ENCODE results near the gene PSMA6. TPM values are rescaled to one million over a fixed set of nuclear protein-coding genes. Genes with fewer than 3 reads are reported as not detected.

Gene PSMA6
- total and polyA plus RNA-seq, 10 of the 15 experiments (the other 5 are each of a cell fraction or from before 2014, with no cell fraction given), result 267 to 1,363 (median 402) TPM

DNA sequence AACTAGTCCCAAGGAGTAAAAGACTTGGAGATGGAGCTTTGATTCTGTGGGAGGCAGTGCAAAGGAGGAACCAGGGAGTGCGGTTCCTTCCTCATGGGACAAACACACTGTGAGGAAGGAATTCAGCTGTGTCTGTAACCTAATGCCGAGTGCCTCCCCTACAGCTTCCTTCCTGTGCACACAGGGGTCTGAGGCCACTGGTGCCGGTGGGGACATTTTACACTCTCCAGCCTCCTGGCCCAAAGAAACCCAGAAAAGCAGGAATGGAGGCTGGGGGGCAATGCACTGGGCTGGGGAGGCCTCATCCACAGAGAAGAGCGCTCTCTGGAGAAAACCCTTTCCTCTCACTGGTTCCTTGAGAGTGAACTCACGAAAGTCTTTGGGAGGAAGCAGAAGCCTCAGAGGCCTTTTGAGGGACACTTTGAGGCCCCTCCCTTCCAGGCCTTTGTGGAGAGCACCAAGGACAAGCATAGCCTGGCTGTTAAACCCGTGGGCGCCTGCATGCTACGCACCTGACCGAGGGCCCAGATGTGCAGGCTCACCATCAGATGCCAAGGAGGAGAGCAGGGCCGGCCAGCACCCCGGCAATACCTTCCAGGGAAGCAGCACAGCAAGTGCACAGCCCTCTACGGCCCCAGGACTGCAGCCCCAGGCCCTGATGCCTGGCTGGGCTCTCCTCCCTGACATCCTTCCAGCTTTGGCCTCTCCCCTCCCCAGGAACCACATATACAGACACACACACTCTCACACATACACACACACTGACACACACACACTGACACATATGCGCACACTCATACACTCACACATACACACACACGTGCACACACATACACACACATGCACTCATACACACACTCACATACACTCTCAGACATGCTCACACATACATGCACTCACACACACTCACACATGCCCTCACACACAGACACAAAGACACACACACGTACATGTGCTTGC is 60.4 kb downstream of the PSMA6 start (continued):
- TF ChIP-seq HDGF (IDR thresholded peaks at IDR 0.05), result peak; percentile 75; the same call in 1 of the 2 replicates
- TF ChIP-seq, protein P1, sequence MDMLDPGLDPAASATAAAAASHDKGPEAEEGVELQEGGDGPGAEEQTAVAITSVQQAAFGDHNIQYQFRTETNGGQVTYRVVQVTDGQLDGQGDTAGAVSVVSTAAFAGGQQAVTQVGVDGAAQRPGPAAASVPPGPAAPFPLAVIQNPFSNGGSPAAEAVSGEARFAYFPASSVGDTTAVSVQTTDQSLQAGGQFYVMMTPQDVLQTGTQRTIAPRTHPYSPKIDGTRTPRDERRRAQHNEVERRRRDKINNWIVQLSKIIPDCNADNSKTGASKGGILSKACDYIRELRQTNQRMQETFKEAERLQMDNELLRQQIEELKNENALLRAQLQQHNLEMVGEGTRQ (IDR thresholded peaks at IDR 0.05; ENCODE audit: borderline replicate concordance, low read depth, low read length), result no peak

DNA sequence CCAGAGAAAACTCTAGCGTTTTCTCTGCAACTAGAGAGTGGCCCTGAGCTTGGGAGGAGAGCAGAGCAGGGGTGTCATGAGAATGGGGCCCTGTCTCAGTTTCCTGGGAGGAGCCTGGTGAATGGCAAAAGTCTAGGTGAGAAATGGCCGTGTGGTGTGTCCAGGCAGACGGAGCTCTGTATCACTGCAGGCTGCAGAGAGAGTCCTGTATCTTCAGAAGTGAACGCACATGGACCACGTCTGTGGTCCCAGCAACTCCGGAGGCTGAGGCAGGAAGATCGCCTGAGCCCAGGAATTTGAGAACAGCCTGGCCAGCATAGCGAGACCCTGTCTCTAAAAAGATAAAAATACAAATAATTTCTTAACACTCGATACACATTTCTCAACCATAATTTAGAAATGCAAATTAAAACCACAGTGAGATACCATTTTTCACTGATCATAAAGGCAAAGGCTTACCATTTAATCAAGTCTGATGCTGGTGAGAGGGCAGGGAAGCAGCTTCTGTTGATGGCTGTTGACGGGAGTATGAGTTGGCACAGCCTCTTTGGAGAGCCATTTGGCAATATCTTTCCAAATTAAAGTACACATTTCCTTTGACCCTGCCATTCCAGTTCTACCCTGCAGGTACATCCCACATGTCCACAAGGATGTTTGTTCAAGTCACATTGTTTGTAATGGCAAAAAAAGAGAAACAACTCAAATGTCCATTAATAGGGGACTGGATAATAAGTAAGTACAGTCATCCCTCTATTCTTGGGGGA is 61.4 kb downstream of the PSMA6 start:
- no peak for TF ChIP-seq CREM (IDR thresholded peaks at IDR 0.05; ENCODE audit: low read depth)
- no peak for TF ChIP-seq NFIC (IDR thresholded peaks at IDR 0.05; ENCODE audit: low read depth, low read length)
- no peak for TF ChIP-seq TAF1 (IDR thresholded peaks at IDR 0.05; ENCODE audit: borderline replicate concordance, low read depth, low read length)
- no peak for TF ChIP-seq NR2C2 (IDR thresholded peaks at IDR 0.05; ENCODE audit: borderline replicate concordance, control insufficient read depth, insufficient read length, low read depth)
- no peak for TF ChIP-seq IRF5 (IDR thresholded peaks at IDR 0.05; ENCODE audit: borderline replicate concordance)
- TF ChIP-seq IKZF2 (IDR thresholded peaks at IDR 0.05), result no peak
- TF ChIP-seq, protein P2, sequence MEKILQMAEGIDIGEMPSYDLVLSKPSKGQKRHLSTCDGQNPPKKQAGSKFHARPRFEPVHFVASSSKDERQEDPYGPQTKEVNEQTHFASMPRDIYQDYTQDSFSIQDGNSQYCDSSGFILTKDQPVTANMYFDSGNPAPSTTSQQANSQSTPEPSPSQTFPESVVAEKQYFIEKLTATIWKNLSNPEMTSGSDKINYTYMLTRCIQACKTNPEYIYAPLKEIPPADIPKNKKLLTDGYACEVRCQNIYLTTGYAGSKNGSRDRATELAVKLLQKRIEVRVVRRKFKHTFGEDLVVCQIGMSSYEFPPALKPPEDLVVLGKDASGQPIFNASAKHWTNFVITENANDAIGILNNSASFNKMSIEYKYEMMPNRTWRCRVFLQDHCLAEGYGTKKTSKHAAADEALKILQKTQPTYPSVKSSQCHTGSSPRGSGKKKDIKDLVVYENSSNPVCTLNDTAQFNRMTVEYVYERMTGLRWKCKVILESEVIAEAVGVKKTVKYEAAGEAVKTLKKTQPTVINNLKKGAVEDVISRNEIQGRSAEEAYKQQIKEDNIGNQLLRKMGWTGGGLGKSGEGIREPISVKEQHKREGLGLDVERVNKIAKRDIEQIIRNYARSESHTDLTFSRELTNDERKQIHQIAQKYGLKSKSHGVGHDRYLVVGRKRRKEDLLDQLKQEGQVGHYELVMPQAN (conservative IDR thresholded peaks at IDR 0.05), result no peak
- TF ChIP-seq, protein P3, sequence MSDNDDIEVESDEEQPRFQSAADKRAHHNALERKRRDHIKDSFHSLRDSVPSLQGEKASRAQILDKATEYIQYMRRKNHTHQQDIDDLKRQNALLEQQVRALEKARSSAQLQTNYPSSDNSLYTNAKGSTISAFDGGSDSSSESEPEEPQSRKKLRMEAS (IDR thresholded peaks at IDR 0.05; ENCODE audit: low read depth, low read length), result no peak
- TF ChIP-seq EGR1 (IDR thresholded peaks at IDR 0.05; ENCODE audit: borderline replicate concordance in 1 of 2, low read depth in 2 of 2, low read length in 2 of 2), result no peak
- no TSS peak for BruUV-seq (replicated peaks)
- Histone ChIP-seq H3K4me1 (ENCODE audit: control insufficient read depth, insufficient read depth, low read length) (peaks cover 11% of the 10 kb centered on the region), H3K27ac (ENCODE audit: control insufficient read depth, insufficient read depth) (no peak overlapping the region), H3K9ac (ENCODE audit: control insufficient read depth, insufficient read depth, low read length) (no peak overlapping the region), H2AFZ (ENCODE audit: control insufficient read depth, low read depth, low read length) (no peak overlapping the region), H3K4me2 (ENCODE audit: control insufficient read depth, insufficient read depth) (no peak overlapping the region), H3K27me3 (replicated peaks in 1 of 2; ENCODE audit: control insufficient read depth in 2 of 2, insufficient read depth in 2 of 2, low read length in 1 of 2) (no peaks in the 10 kb centered on the region), H3K36me3 (ENCODE audit: control insufficient read depth in 2 of 2, insufficient read depth in 2 of 2, low read length in 1 of 2) (no peaks in the 10 kb centered on the region), H3K4me3 (no peak overlapping the region), H4K20me1 (ENCODE audit: control insufficient read depth, insufficient read depth) (no peaks in the 10 kb centered on the region), H3K79me2 (ENCODE audit: control insufficient read depth, insufficient read depth, low read length) (no peaks in the 10 kb centered on the region), H3K9me3 (replicated peaks; ENCODE audit: control insufficient read depth, insufficient read depth, low read length) (no peaks in the 10 kb centered on the region)
- whole genome bisulfite sequencing (ENCODE audit: insufficient coverage, insufficient replicate concordance, low lambda C conversion rate, missing lambda C conversion rate), result 66% methylated on average over 10 of the region's 10 CpGs
- ChIA-PET CTCF (no interaction called here), POLR2A (interaction anchor here (1.9 kb wide), 1 partner anchor 14 kb away, joined by 9 read pairs; no protein-coding TSS in a partner anchor), SMC1A (ENCODE audit: uncharacterized antibody, unreplicated experiment) (no interaction called here), RAD21 (ENCODE audit: unreplicated experiment) (no interaction called here)
- in situ Hi-C loops (cut with MboI) (no loop called here), intact Hi-C loops (cut with micrococcal nuclease; ENCODE audit: unreplicated experiment) (no loop called here)
- ATAC-seq, result no peak
- DNase-seq (ENCODE audit: low read depth, low spot score), result no peak
- peak; percentile 52 for FAIRE-seq

Measured in GM12878 (cell line).